GM21825 (cell line): ENCODE results near the gene PTGDS.

ENCODE experiments used
- ATAC-seq: cut with Tn5 transposase; IDR thresholded peaks from one replicate; pipeline ENCODE4 v1.9.1; 2021; ENCODE audit warnings: mild to moderate bottlenecking, moderate library complexity; ENCODE audit not compliant: unreplicated experiment

Gene PTGDS

GRCh38 chr9:136972335-136972734 is 5.0 kb upstream of the PTGDS start:
- ATAC-seq: no peak

DNA sequence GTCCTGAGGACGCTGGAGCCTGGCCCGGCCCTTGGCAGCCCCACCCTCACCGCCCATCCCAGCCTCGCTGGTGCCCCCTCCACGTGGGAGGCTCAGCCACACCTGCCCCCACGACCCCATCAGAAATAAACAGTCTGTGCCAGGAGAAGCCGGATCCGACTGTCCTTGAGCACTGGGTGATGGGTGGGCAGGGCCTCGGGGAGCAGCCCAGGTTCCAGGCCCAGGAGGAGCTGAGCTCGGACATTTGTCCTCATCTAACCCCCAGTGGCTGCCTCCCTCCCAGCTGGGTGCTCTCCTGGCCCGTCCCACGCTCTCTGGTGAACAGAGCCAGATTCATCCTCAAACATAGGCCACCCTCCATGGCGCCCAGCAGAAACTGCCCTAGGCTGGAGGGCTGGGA is 4.6 kb upstream of the PTGDS start:
- ATAC-seq: no peak

DNA sequence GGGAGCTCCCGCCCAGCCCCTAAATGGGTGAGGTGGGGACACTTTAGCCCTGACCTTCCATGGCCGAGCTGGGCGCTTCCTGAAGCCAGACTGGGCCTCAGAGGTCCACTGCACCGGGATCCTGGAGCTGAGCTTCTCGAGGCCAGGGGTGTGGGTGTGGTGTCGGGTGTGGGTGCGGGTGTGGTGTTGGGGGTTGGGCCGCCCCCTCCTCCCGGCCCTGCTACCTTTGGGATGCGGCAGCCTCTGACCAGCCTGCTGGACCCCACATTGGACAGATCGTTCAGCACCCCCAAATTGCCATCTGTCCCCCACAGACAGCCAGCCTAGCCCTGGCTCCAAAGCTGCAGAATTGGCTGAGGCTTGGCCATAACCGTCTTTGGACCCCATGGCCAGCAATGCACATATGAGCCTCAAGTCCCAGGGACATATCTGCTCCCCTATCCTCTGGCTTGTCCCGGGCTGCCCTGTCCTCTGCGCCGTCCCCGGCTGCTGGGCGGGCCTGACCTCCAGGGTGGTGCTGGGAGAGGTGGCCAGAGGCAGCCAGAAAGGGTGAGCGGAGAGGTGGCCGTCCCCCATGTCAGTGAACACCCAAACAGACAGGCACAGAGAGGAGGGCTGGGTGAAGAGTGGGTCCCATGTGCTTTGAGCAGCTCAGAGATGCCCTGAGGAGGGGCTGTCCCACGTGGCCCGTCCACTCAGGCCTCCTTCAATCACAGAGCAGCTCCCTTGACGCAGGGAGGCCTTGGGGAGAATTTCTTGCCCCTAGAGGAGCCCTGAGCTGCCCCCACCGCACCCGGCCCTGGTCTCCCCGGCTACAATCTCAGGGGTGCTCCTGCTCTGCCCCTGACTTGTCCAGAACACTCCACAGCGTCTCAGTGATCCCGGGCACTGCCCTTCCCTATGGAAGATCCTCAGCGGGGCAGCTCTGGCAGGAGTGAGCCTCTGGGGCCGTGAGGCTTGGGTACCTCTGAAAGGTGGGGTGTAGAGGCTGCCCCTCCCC is 3.4 kb upstream of the PTGDS start:
- ATAC-seq: no peak

DNA sequence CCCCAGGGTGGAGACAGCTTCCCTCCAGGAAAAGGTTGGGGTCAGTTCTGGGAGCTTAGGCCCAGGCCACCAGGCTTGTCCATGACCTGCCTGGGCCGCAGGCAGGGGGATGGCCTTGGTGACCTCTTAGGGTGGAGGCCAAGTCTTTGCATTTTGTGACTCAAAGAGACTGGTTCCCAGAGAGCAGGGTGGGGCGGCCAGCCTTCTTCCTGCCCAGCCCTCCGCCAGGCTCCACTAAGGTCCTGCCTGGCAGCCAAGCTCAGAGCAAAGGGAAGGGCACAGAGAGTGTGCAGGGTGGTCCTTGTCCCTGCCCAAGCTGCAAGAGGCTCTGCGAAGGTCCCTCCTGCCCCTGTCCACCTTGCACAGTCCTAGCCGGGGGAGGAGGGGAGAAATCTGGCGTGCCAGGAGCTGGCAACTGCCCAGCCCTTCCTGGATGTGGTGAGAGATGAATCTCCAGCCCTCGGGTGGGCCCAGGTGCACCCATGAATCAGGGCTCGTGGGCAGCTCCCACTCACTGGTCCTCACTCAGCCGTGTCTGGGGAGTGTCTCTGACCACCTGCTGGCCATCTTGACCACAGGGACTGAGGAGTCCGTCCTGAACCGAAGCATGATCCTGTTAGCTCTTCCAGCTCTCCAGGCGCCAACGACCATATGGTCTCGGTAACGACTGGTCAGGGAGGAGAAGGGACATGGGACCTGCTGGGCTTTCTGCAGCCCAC is 2.3 kb upstream of the PTGDS start:
- ATAC-seq: no peak

DNA sequence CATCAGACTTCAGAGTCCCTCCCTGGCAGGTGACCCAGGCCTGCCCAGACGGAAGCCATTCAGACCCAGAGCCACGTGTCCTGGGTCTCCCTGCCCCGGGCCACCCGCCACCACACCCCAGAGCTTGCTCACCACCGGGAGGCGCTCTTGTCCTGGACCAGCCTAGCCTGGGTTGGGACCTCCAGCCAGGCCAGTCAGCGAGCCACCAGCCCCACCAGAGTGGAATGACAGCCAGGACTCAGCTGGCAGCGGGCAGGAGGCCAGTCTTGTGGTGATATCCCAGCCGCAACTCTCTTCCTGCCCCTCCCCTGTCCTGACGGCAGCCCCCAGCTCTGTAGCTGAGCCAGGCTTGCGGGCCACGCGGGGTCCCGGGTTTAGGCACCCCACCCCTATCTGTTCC is 1.7 kb upstream of the PTGDS start:
- no peak for ATAC-seq

DNA sequence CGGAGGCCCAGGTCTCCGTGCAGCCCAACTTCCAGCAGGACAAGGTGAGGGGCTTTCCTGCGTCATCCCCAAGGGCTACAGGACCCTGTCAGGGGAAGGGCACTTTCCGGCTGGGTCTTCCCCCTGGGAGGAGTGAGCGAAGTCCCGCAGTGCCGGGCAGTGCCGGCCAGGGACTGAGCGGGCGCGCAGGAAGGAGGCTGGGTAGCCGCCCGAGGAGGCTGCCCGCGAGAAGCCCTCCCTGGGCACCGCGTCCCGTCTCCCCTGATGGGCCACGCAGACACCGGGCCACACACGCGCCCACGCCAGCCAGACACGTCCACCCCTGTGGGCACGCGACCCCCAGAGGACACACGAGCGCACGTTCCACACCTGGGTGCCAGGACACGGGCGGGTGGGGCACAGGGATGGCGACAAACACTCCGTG is 357 bp downstream of the PTGDS start:
- ATAC-seq: no peak

GRCh38 chr9:136978073-136978864 is 965 bp downstream of the PTGDS start:
- no peak for ATAC-seq

DNA sequence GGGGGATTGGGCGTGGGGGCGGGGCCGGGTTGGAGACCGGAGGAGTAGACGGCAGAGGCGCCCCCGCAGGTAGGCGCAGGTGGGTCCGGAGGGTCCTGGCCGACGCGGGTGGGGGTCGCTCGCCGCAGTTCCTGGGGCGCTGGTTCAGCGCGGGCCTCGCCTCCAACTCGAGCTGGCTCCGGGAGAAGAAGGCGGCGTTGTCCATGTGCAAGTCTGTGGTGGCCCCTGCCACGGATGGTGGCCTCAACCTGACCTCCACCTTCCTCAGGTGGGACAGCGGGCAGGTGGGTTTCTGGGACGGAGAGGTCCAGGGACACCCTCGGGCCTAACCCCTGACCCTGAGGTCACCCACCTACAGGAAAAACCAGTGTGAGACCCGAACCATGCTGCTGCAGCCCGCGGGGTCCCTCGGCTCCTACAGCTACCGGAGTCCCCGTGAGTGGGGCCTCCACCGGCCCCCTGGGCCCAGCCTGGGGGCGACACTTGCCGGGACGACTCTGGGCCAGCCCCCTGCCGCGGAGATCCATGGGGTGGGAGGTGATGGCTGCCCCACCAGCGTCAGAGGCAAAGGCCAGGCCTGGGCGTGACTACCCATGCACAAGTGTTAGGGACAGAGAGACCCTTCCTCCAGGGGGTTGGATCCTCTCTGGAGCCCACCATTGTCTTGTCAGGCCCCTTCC is 1.7 kb downstream of the PTGDS start:
- no peak for ATAC-seq

- no peak for ATAC-seq
These were observed 2.7 kb downstream of the PTGDS start for GRCh38 chr9:136979769-136980587.

DNA sequence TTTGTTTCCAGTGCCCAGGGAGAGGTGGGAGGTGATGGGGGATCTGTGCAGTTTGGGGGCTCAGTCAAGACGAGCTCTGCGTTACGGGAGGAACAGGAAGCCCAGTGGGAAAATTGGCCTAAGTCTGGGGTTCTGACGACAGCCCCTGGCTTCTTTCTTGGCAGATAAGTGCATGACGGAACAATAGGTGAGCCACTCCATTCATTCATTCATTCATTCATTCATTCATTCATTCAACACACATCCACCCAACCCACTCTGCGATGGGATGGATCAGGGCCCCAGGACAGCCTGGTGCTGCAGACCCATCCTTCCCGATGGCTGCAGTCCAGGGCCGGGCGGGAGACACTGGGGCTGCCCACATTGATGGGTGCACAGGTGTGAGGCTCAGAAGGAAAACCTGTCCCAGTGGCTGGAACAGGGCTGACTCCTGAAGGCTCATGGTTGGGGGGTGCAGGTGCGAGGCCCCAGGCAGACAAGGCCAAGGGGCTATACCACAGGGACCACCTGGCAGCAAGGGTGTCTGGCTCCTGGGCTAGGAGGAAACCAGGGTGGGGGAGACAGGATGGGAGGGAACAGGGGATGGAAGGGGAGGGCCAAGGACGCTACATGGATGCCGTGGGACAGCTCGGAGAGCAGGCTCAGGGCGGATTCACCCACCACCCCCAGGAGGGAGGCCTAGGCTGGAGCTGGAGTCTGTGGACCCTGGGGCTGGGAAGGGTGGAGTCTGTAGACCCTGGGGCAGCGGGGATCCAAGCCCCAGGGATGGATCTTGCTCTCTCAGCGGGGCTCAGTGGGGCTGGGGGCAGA is 3.6 kb downstream of the PTGDS start:
- no peak for ATAC-seq

- no peak for ATAC-seq
These were observed 4.4 kb downstream of the PTGDS start for GRCh38 chr9:136981588-136982231.

DNA sequence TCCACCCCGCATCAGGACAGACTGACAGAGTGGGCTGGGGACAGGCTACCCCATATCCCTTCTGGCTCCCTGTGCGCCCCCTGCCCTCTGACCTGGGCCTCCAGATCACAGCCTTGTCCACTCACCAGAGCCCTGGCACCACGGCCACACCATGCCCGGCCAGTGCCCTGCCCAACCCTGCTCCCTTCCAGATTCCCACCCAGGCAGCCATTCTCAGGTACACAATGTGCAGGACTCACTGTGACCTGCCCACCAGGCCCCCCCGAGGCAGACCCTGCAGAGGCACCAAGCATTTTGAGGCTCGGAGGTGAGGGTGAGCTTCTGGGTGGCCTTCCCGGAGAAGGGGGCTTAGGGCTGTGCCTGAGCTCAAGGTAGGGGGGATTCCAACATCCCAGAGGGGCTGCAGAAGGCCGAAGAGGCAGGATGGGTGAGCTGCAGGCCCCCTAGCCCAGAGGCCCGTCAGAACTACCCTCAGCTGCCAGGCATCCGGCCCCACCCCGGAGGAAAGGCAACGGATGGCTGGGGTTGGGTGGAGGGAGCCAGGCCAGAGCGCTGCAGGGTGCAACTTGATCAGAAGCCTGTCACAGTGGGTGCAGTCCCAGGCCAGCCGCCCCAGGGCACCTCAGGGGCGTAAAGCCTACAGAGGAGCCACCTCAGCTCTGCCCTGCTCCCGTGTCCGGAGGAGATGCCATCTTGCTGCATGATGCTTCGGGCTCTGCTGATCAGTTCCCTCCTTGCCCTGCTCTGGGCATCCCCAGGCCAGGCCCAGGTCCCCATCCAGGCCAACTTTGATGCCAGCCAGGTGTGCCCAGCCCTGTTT is 5.1 kb downstream of the PTGDS start, which contains the start of gene LCNL1:
TSS of gene LCNL1 (plus strand) at position 762 of the 820 bp plus-strand sequence. CDS start 594 bp downstream, outside the sequence.
- ATAC-seq: no peak

GRCh38 chr9:136983167-136983566 is 5.9 kb downstream of the PTGDS start:
- ATAC-seq: no peak

- ATAC-seq: no peak
These were observed 6.5 kb downstream of the PTGDS start for GRCh38 chr9:136983656-136984314.

GRCh38 chr9:136984464-136985026 is 7.2 kb downstream of the PTGDS start:
- no peak for ATAC-seq

GRCh38 chr9:136985027-136985602 is 7.8 kb downstream of the PTGDS start:
- no peak for ATAC-seq
